ENCODE measurements around the gene TRPM3.

TRPM3 gene

DNA sequence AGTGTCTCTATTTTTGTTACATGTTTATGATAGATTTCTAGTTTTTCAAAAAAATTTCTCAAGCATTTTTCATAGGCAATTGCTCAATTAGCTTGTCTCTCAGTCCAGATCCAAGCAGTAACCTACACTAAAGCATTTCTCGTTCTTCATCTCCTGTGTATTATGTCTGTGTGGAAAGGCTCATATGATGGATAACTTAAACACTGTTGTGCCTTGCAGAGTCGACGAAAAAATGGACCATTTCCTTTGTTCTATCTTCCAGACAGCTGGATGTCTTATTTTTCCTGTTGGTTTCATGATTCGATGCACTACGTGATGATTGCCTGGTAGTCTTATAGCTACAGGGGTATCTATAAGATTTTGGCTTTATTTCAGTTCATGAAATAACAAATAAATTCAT lies 347.8 kb downstream of the TRPM3 start:
- no peaks in the 10 kb centered on the region for H3K27me3 ChIP-seq (ENCODE audit: insufficient read depth, poor library complexity, severe bottlenecking)
- TF ChIP-seq CTCF (IDR thresholded peaks at IDR 0.05; ENCODE audit: insufficient read depth, low read length) (no peak), REST (IDR thresholded peaks at IDR 0.05; ENCODE audit: insufficient replicate concordance, low read depth) (no peak), POLR2AphosphoS5 (IDR thresholded peaks at IDR 0.05; ENCODE audit: low read depth) (no peak), SPI1 (IDR thresholded peaks at IDR 0.05; ENCODE audit: borderline replicate concordance, low read depth) (no peak), GABPA (IDR thresholded peaks at IDR 0.05; ENCODE audit: low read depth) (no peak)
- DNase-seq (ENCODE audit: low read depth in 1 of 2, low spot score in 1 of 2): no peak
- H3K4me3 ChIP-seq (replicated peaks; ENCODE audit: insufficient read depth, low read length): no peak overlapping the region
- H3K27ac ChIP-seq (replicated peaks): no peak overlapping the region

DNA sequence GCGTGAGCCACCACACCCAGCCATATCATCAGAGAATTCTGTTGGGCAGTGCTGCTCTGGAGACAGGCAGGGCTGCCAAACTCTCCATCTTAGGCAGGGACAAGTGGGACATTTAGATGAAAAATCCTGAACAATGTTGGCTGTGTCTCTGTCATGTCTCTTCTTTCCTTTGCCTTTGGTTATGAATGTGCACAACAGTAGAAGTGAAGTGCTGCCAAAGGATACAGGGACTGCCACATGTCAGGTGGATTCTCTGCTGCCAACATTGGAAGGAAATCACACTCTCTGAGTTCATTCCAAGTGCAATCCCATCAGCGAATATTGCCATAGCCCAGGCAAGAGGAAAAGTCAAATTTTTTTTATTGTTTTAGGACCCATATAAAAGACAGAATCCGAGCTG lies 348.8 kb downstream of the TRPM3 start:
- DNase-seq (ENCODE audit: low read depth in 1 of 2, low spot score in 1 of 2): no peak
- H3K27me3 ChIP-seq (ENCODE audit: insufficient read depth, poor library complexity, severe bottlenecking): no peaks in the 10 kb centered on the region
- no peak overlapping the region for H3K4me3 ChIP-seq (replicated peaks; ENCODE audit: insufficient read depth, low read length)
- H3K27ac ChIP-seq (replicated peaks): no peak overlapping the region
- TF ChIP-seq SPI1 (IDR thresholded peaks at IDR 0.05; ENCODE audit: borderline replicate concordance, low read depth) (no peak), GABPA (IDR thresholded peaks at IDR 0.05; ENCODE audit: low read depth) (no peak), REST (IDR thresholded peaks at IDR 0.05; ENCODE audit: insufficient replicate concordance, low read depth) (no peak), CTCF (IDR thresholded peaks at IDR 0.05; ENCODE audit: insufficient read depth, low read length) (no peak), POLR2AphosphoS5 (IDR thresholded peaks at IDR 0.05; ENCODE audit: low read depth) (no peak)

DNA sequence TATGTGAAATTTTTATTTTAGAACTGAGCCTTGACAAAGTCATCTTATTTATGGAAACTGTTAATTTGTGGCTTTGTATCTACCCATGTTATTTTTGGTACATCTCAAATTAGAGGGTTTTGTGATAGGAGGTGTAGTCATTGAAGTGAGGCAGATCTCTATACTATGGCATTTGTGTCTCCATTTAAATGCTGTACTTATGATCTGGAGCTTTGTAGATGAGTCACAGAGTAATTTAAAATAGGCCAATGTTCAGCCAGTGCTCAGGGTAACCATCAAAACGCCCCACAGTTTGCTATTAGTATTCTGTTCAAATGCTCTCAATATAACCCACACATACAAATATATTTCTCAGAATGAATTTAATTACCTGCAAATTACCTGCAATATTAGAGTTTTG lies 355.5 kb downstream of the TRPM3 start:
- no peak for DNase-seq (ENCODE audit: low read depth in 1 of 2, low spot score in 1 of 2)
- Histone ChIP-seq H3K27me3 (ENCODE audit: insufficient read depth, poor library complexity, severe bottlenecking) (no peaks in the 10 kb centered on the region), H3K4me3 (replicated peaks; ENCODE audit: insufficient read depth, low read length) (no peak overlapping the region), H3K27ac (replicated peaks) (no peak overlapping the region)
- TF ChIP-seq SPI1 (IDR thresholded peaks at IDR 0.05; ENCODE audit: borderline replicate concordance, low read depth) (no peak), CTCF (IDR thresholded peaks at IDR 0.05; ENCODE audit: insufficient read depth, low read length) (no peak), GABPA (IDR thresholded peaks at IDR 0.05; ENCODE audit: low read depth) (no peak), REST (IDR thresholded peaks at IDR 0.05; ENCODE audit: insufficient replicate concordance, low read depth) (no peak)
